Muscle of arm (tissue), 14 donors: ENCODE data around the gene ANKRD20A1. TPM values are rescaled to one million over a fixed set of nuclear protein-coding genes. Genes with fewer than 3 reads are reported as not detected.
"Not testable (repeated sequence)": the region's sequence is repeated elsewhere in the genome, so short reads cannot be mapped to it uniquely, and the experiment has no call there.

ENCODE experiments used
- DNase-seq: peaks from one replicate; pipeline ENCODE4 v3.0.0-alpha.2; 2013
- long read RNA-seq, 11 donors: transcript quantifications; one replicate each; lab custom pipeline, GENCODE V29; 2026
- polyA plus RNA-seq, 12 donors: library from polyadenylated mRNA; unstranded; fragments of 120-200 nt; gene quantifications; one replicate each; pipeline ENCODE4 v1.2.1, GENCODE V29; 2013; ENCODE audit not compliant: insufficient read length in 12 of 12

Gene ANKRD20A1
- polyA plus RNA-seq: 1 to 10 TPM in 2 of 12 donors, under 1 TPM in 6, not detected in 4; 0.26 to 1.3 (median 0.52) TPM
- long read RNA-seq, donor 1: 0 reads
- long read RNA-seq, donor 2: 0 reads
- long read RNA-seq, donor 3: 0 reads
- long read RNA-seq, donor 4: 0 reads
- long read RNA-seq, donor 5: 0 reads
- long read RNA-seq, donor 6: 0 reads
- long read RNA-seq, donor 7: 0 reads
- long read RNA-seq, donor 8: 0 reads
- long read RNA-seq, donor 9: 0 reads
- long read RNA-seq, donor 10: 0 reads
- long read RNA-seq, donor 11: 0 reads

DNA sequence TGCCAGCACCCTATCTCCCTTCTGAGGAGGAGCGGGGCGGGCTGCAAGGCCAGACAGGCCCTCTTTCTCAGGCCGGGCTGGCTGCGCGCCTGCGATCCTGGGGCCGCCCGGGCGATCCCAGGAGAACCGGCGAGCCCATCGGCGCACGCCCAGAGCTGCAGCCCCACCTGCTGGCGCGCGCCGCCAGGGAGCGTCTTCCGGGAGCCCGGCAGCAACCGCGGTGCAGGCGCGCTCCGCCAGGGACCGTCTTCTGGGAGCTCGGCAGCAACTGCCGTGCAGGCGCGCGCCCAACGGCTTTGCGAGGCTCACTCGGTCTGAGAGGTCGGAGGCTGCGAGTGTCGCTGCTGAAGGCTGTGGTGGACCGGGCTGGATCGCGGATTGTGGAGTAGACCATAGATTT is at the start of gene ANKRD20A1:
Gene ANKRD20A1, plus strand, starts transcription at position 61 of the 400 bp plus-strand sequence. CDS start 496 bp downstream, outside the sequence.
- not testable (repeated sequence) for DNase-seq

DNA sequence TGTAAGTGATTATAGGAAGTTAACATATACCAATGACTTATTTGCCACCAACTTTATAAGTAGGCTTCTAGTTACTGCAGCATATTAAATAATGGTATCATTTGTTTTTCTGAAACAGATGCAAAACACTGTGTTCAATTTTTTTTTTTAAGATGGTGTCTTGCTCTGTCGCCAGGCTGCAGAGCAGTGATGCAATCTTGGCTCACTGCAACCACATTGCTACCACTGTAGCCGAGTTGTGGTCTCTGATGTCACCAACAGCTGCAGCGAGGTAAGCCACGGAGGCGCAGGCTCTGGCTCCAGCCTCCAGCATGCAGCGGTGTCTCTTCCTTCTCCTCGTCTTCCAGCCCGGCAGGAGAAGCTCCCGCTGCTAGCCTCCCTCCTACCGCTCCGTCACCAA is 26.6 kb upstream of the ANKRD20A1 start:
- DNase-seq: not testable (repeated sequence)
